ENCODE measurements around the gene IL17RB. TPM values are rescaled to one million over a fixed set of nuclear protein-coding genes. Genes with fewer than 3 reads are reported as not detected.

Gene IL17RB
- total and polyA plus RNA-seq, 11 donors, result 0.09 to 1.5 (median 0.61) TPM; not detected in 1

GRCh38 chr3:53858096-53858741 lies 11.9 kb downstream of the IL17RB start:
- Histone ChIP-seq H3K9me3 (no peaks in the 10 kb centered on the region), H3K4me1 (peaks cover 0 to 8% (median 0%) of the 10 kb centered on the region in 12 donors), H3K4me3 (no peak overlapping the region), H3K36me3 (peaks cover 0 to 45% (median 33%) of the 10 kb centered on the region in 9 donors), H3K27ac (no peak overlapping the region), H3K27me3 (no peaks in the 10 kb centered on the region)
- 83 to 90% (median 88%) methylated on average over 7 of the region's 7 CpGs for WGBS, 4 donors
- intact Hi-C loops (cut with DNase I), result loop anchor here in 1 of 10 donors (10.0 kb wide), 1 partner anchor 563 kb away; no protein-coding TSS in a partner anchor
- ATAC-seq (no peak), DNase-seq (no peak)
- TF ChIP-seq POLR2A (IDR thresholded peaks at IDR 0.05), result no peak
- TF ChIP-seq, protein P1, sequence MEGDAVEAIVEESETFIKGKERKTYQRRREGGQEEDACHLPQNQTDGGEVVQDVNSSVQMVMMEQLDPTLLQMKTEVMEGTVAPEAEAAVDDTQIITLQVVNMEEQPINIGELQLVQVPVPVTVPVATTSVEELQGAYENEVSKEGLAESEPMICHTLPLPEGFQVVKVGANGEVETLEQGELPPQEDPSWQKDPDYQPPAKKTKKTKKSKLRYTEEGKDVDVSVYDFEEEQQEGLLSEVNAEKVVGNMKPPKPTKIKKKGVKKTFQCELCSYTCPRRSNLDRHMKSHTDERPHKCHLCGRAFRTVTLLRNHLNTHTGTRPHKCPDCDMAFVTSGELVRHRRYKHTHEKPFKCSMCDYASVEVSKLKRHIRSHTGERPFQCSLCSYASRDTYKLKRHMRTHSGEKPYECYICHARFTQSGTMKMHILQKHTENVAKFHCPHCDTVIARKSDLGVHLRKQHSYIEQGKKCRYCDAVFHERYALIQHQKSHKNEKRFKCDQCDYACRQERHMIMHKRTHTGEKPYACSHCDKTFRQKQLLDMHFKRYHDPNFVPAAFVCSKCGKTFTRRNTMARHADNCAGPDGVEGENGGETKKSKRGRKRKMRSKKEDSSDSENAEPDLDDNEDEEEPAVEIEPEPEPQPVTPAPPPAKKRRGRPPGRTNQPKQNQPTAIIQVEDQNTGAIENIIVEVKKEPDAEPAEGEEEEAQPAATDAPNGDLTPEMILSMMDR (IDR thresholded peaks at IDR 0.05), result no peak

- TF ChIP-seq POLR2A (IDR thresholded peaks at IDR 0.05), result no peak
- TF ChIP-seq, protein P1 (IDR thresholded peaks at IDR 0.05), result no peak
- WGBS, 4 donors, result 91 to 97% (median 95%) methylated on average over 6 of the region's 6 CpGs
- H3K27me3 ChIP-seq, result no peaks in the 10 kb centered on the region
- intact Hi-C loops (cut with DNase I), result loop anchor here in 1 of 10 donors (10.0 kb wide), 1 partner anchor 564 kb away; no protein-coding TSS in a partner anchor
- no peak overlapping the region for H3K4me3 ChIP-seq
- peaks cover 0 to 8% (median 0%) of the 10 kb centered on the region in 12 donors for H3K4me1 ChIP-seq
- DNase-seq, result no peak
- no peak overlapping the region for H3K27ac ChIP-seq
- peak in 1 of 4 donors; percentile 38 for ATAC-seq
- peaks cover 0 to 55% (median 43%) of the 10 kb centered on the region in 9 donors for H3K36me3 ChIP-seq
- H3K9me3 ChIP-seq, result no peaks in the 10 kb centered on the region
Observed at GRCh38 chr3:53859178-53859577, 12.8 kb downstream of the IL17RB start.

DNA sequence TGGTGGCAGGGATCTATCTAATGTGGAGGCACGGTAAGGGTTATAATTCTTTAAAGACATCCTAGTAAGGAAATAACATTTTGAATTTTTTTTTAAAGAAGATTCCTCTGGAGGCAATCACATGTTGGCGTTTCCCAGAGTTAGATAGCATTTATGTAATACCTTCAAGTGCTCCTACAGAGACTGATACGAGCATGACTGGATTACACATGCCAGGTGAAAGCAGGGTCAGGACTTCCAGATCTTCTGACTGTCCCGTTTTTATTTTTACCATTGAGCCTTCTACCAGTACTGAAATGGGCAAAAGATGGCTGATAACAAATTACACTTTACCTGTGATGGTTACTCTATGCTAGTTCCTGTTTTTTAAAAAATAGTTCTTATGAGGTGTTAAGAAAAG lies 13.8 kb downstream of the IL17RB start:
- WGBS, 4 donors, result 46 to 63% (median 62%) methylated on average over 4 of the region's 4 CpGs
- ATAC-seq (peak in 3 of 4 donors; percentile 42 to 67 (median 47)), DNase-seq (no peak)
- H3K27me3 ChIP-seq, result no peaks in the 10 kb centered on the region
- TF ChIP-seq POLR2A (IDR thresholded peaks at IDR 0.05), result no peak
- TF ChIP-seq, protein P1 (IDR thresholded peaks at IDR 0.05), result no peak
- H3K4me1 ChIP-seq, result peaks cover 0 to 8% (median 0%) of the 10 kb centered on the region in 12 donors
- H3K9me3 ChIP-seq, result no peaks in the 10 kb centered on the region
- peaks cover 0 to 65% (median 53%) of the 10 kb centered on the region in 9 donors for H3K36me3 ChIP-seq
- no peak overlapping the region for H3K4me3 ChIP-seq
- intact Hi-C loops (cut with DNase I), result no loop called here
- H3K27ac ChIP-seq, result no peak overlapping the region

DNA sequence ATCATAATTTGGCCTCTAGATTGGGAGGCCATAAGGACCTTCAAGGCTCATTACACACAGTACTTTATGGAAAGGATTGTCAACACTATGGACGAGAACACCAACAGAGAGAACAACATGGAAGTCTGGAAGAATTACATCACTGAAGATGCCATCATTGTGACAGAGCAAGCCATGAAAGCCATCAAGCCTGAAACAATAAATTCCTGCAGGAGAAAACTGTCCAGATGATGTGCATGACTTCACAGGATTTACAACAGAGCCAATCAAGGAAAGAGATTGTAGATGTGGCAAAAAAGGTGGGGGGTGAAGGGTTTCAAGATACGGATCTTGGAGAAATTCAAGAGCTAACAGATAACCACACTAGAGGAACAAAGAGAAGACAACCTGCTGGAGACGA lies 15.9 kb downstream of the IL17RB start:
- intact Hi-C loops (cut with DNase I), result no loop called here
- H3K27me3 ChIP-seq, result no peaks in the 10 kb centered on the region
- ATAC-seq (no peak), DNase-seq (no peak)
- H3K9me3 ChIP-seq, result no peaks in the 10 kb centered on the region
- WGBS, 4 donors, result 84 to 90% (median 88%) methylated on average over 3 of the region's 3 CpGs
- no peak overlapping the region for H3K4me3 ChIP-seq
- H3K36me3 ChIP-seq, result peaks cover 0 to 85% (median 67%) of the 10 kb centered on the region in 9 donors
- no peak overlapping the region for H3K27ac ChIP-seq
- peaks cover 0 to 8% (median 0%) of the 10 kb centered on the region in 12 donors for H3K4me1 ChIP-seq
- no peak for TF ChIP-seq POLR2A (IDR thresholded peaks at IDR 0.05)
- TF ChIP-seq, protein P1 (IDR thresholded peaks at IDR 0.05), result no peak
